HG03095 (cell line): ENCODE results near the gene DOC2A.
A peak's percentile ranks its signal among the peaks of the same experiment; 100 is the strongest.

ENCODE experiments used
- ATAC-seq: cut with Tn5 transposase; IDR thresholded peaks from one replicate; pipeline ENCODE4 v1.9.1; 2021; ENCODE audit warnings: moderate library complexity; ENCODE audit not compliant: unreplicated experiment

DOC2A gene

DNA sequence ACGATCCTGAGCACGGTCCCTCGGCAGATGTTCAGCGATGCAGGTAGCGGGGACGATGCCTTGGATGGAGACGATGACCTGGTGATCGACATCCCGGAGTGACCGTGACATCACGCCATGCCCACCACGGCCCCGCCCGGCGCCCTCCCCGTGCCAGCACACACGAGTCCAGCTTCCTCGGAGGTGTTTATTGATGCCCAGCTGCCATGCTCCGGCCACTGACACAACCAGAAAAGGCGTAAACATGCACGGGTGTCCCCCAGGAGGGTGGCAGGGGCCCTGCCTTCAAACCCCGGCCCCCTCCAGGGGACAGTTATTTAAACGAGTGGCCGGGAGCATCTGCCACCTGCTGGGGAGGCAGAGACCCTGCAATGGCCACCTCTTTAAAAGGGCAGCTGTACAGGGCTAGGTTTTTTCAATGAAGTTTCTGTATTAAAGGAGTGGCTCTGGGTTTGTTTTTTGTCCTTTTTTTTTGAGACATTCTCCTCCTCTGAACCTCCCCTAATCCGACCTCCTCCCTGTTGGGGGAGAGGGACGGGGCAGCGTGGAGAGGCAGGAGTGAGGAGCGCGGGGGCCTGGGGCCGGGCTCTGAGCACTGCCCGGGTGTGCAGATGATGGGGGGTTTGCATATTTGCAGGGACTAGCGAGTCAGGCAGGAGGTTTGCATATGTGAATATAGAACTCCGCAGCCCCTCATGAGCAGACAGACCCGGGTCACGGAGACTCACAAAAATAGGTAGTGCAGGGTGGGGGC lies 5.3 kb downstream of the DOC2A start:
- ATAC-seq: no peak

DNA sequence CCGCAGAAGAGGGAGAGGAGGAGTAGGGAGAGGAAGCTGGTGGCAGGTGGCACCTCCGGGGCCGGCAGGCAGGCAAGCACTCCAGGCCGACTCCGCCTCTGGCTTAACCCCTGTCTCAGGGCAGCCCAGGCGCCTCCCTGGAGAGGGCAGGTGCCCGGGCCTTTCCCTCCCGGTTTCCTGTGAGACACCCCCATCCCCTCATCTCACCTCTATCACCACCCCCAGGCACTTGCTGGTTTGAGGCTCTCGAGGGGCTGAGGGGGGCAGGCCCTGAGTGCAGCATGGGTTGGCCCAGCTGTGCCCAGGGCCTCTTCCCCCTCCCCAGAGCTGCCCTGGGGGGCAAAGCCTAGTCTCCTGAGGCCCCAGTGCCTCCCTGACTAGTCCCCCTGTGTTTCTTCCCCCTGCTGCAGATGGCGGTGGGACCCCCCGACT lies 6.0 kb downstream of the DOC2A start:
- ATAC-seq: no peak

DNA sequence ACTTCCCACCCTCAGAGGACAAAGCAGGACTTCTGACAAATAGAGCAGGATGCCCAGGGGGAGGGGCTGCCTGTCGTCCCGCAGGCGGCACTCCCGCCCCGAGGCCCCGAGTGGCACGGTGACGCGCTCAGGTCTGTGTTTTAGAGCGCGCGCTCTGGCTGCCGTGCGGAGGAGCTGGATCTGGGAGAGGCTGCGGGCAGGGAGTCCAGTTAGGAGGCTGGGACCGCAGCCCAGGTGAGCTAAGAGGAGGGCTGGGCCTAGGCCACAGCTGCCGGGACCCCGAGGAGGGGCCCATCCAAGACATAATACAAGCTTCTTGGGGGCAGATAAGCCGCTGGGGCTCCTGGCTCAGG lies 6.4 kb downstream of the DOC2A start:
- no peak for ATAC-seq

DNA sequence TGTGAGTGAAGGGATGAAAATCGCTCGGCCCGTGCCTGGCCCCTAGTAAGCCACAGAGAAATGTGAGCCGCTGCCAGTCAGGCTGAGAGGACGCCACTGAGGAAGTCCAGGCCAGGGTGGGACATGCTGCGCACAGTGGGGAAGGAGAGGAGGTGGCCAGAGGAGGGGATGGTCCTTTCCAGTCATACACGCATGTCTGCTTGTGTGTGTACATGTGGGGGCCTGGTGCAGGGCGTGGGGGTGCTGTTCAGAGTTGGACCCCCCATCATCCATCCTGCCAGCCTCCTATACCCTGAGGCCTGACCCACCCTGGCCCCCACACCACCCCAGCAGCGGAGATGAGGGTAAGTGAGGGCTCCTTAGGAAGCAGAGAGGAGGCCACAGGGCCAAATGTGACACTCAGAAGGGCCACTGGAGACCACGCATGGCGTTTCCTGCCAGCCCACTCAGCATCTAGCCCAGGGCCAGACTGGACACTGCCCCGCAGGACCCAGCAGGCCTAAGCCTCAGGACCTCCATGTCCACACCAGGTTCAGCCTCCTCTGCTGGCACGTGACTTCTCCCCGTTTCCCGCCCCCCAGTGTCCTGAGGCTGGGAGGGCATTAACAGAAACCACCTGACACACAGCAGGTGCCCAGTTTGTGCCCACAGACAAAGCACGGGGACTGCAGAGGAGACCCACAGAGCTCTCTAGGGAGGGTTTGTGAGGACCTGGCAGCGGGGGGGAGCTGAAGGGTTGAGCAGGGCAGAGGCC lies 7.0 kb downstream of the DOC2A start:
- ATAC-seq: no peak

GRCh38 chr16:30002614-30003346 lies 8.0 kb downstream of the DOC2A start:
- ATAC-seq: no peak

- ATAC-seq: no peak
These were observed 9.8 kb downstream of the DOC2A start for GRCh38 chr16:30000735-30001631.

DNA sequence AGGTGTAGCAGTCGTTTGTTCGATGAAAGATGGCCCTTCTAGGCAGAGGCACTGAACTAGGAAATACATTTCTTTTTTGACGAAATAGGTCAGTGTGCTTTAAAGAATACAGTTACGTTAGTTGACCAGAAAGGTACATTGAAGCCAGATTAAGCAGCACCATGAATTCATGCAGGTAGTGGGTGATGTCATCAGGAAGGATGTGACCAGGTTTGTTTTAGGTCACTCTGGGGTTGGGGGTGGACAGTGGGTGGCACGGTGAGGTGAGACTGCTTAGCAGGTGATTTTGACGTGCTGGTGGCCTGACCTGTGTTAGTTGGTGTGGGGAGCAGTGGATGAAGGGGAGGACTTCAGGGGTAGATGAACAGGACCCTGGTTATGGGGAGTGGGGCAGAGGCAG lies 11.2 kb downstream of the DOC2A start:
- ATAC-seq: no peak

GRCh38 chr16:29996766-29997250 lies 14.0 kb downstream of the DOC2A start:
- ATAC-seq: no peak

DNA sequence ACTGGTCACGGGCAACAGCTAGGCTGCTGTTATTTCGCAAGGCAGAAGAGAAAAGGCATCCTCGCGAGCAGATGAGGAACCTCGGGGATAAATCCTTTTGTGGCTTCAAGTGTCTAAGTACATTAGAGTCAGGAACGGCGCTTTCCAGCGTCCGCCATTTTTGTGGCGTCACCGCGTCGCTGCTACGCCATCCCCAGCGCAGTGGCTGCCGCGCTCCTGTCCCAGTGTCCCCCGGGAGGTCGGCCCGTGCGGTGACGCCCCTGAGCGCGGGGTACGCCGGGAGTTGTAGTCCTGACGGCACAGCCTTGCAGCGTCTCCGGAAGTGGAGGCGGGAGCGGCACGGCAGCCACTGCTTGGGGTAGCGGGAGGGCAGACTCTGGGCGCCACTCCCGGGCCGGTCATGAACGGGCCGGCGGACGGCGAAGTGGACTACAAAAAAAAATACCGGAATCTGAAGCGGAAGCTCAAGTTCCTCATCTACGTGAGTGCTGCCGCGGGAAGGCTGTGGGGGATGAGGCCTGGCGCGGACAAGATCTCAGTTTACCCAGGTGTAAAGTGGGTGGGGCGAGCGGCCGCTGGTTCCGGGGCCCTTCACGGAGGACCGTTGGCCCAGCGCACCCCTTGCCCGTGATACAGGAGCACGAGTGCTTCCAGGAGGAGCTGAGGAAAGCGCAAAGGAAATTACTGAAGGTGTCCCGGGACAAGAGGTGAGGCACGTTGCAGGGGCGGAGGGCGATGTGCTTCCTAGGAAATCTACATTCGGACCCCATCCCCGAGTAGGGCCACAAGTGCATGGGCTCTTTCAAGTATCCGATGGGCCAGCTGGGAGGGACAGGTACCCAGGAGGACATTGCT lies 14.7 kb downstream of the DOC2A start, which contains the start of gene INO80E:
TSS of gene INO80E (plus strand) at position 331 of the 855 bp plus-strand sequence. CDS start at position 401, 70 bp downstream.
- peak; percentile 80 for ATAC-seq

GRCh38 chr16:29995324-29995910 lies 15.4 kb downstream of the DOC2A start, which contains the start of gene HIRIP3:
HIRIP3 (minus strand) TSS chr16:29995617; CDS start chr16:29995605, 12 bp downstream.
- no peak for ATAC-seq

GRCh38 chr16:29994600-29995323 lies 16.1 kb downstream of the DOC2A start:
- ATAC-seq: no peak

DNA sequence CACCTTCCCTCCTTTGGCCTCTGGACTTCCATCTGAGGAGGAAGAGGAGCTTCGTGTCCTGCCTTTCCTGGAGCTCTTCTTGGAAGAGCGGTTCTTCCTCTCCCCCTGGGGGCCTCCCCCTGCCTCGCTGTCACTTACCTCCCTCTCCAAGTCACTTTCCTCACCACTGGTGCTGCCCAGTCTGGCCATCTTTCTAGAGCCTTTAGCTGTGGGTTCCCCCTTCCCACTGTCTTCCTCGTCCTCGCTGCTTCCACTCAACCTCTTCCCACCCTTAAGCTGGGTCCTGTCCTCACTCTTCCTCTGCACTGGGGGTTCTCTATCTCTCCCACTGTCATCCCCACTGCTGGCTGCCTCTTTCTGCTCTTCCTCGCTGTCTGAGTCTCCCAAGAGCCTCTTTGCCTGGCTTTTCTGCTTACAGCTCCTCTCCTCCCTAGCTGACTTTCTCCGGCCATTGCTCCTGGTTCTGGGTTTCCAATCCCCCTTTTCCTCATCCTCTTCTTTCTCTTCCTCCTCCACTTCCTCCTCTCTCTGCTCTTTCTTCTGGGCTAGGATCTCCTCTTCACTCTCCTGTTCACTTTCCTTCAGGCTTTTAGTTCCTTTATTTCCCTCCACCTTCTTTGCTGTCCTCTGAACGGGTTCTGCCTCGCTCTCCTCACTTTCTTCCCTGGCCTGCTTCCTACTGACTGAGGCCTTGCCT lies 16.8 kb downstream of the DOC2A start:
- ATAC-seq: no peak

GRCh38 chr16:29993191-29993902 lies 17.5 kb downstream of the DOC2A start:
- no peak for ATAC-seq

- no peak for ATAC-seq
These were observed 18.4 kb downstream of the DOC2A start for GRCh38 chr16:29992344-29992967.

- no peak for ATAC-seq
These were observed 19.3 kb downstream of the DOC2A start for GRCh38 chr16:29991571-29991904.

- ATAC-seq: no peak
These were observed 19.8 kb downstream of the DOC2A start for GRCh38 chr16:29990883-29991570.
